Mammary epithelial cell (primary cell): Measurements from ENCODE around the gene FAM13B.

Experiments
- CTCF ChIP-seq, 2 donors: IDR thresholded peaks in 1 of 2; conservative IDR thresholded peaks in 1 of 2; 2 replicates each; pipeline ENCODE4 v1.5.1; 2011 to 2012; ENCODE audit warnings: inconsistent platforms in 2 of 2, low read length in 2 of 2, mild to moderate bottlenecking in 2 of 2, control low read depth in 1 of 2, low read depth in 1 of 2; ENCODE audit not compliant: insufficient read depth in 1 of 2; ENCODE audit errors: extremely low read depth in 1 of 2
- EZH2 ChIP-seq: IDR thresholded peaks from 2 replicates; pipeline ENCODE4 v1.6.1; 2012; ENCODE audit warnings: low read length, inconsistent platforms, borderline replicate concordance

GRCh38 chr5:137994556-137994955 lies 38.3 kb downstream of the FAM13B start:
- TF ChIP-seq CTCF (conservative IDR thresholded peaks at IDR 0.05 in 1 of 2, IDR thresholded peaks at IDR 0.05 in 1 of 2; ENCODE audit: extremely low read depth in 1 of 2, insufficient read depth in 1 of 2, low read depth in 1 of 2, low read length in 2 of 2): no peak
- TF ChIP-seq EZH2: no peak
